T-cell (primary cell): ENCODE data around the gene RFTN2. TPM values are rescaled to one million over a fixed set of nuclear protein-coding genes. Genes with fewer than 3 reads are reported as not detected.

ENCODE experiments used
- ATAC-seq, 4 experiments: fragments of 200-7000 bp in 3 of 4; fragments of 150-1000 bp in 1 of 4; cut with Tn5 transposase; replicated peaks in 1 of 4; 1 replicate in 3 of 4; 2 replicates in 1 of 4; pipeline ENCODE4 v1.10.0; 2021; ENCODE audit warnings: moderate library complexity in 3 of 4, mild to moderate bottlenecking in 2 of 4, moderate number of reproducible peaks in 1 of 4
- CTCF ChIA-PET, 2 donors: fragments of 300-600 bp; sonication (Branson Sonifier 250); formaldehyde crosslinking; loops; one replicate each; lab custom pipeline; 2022; ENCODE audit warnings: antibody characterized with exemption in 2 of 2; lab: Charles Lee
- POLR2A ChIA-PET, 2 donors: fragments of 300-600 bp; sonication (Branson Sonifier 250); formaldehyde crosslinking; loops; one replicate each; lab custom pipeline; 2022; ENCODE audit warnings: antibody characterized with exemption in 2 of 2; lab: Charles Lee
- DNase-seq, 35 experiments: peaks; one replicate each; pipeline versions ENCODE4 v3.0.0 to v3.0.0-alpha.2; 2013 to 2023
- H3K27ac ChIP-seq: one replicate; pipeline ENCODE4 v1.5.1; 2013; ENCODE audit warnings: low read length
- H3K27me3 ChIP-seq, 2 experiments: replicated peaks in 1 of 2; 1 replicate in 1 of 2; 2 replicates in 1 of 2; pipeline versions ENCODE4 v1.6.1 to v1.7.0; 2013; ENCODE audit warnings: low read length in 1 of 2, mixed read lengths in 1 of 2; ENCODE audit not compliant: control insufficient read depth in 2 of 2, insufficient read depth in 2 of 2; ENCODE audit errors: extremely low read depth in 1 of 2
- H3K36me3 ChIP-seq, 2 donors: 1 replicate in 1 of 2; 2 replicates in 1 of 2; pipeline versions ENCODE4 v1.6.1 to v1.7.0; 2013; ENCODE audit warnings: low read length in 1 of 2; ENCODE audit not compliant: control insufficient read depth in 2 of 2, insufficient read depth in 1 of 2; ENCODE audit errors: extremely low read depth in 1 of 2
- H3K4me1 ChIP-seq, 2 experiments: 1 replicate in 1 of 2; 2 replicates in 1 of 2; pipeline versions ENCODE4 v1.6.1 to v1.7.0; 2013; ENCODE audit warnings: low read length in 2 of 2, mixed read lengths in 1 of 2; ENCODE audit not compliant: insufficient read depth in 2 of 2, control insufficient read depth in 1 of 2; ENCODE audit errors: extremely low read depth in 1 of 2
- H3K4me3 ChIP-seq, 2 donors: 1 replicate in 1 of 2; 2 replicates in 1 of 2; pipeline versions ENCODE4 v1.5.1 to v1.7.0; 2013; ENCODE audit warnings: mild to moderate bottlenecking in 2 of 2, low read length in 1 of 2, moderate library complexity in 1 of 2; ENCODE audit not compliant: control insufficient read depth in 1 of 2; ENCODE audit errors: extremely low read depth in 1 of 2
- H3K9me3 ChIP-seq: 2 replicates; pipeline ENCODE4 v1.7.0; 2013
- H3K27ac Mint-ChIP-seq, 2 donors: one replicate each; pipeline ENCODE4 v1.8.0; 2020 to 2021; ENCODE audit warnings: mild to moderate bottlenecking in 2 of 2, mixed read lengths in 2 of 2
- H3K27me3 Mint-ChIP-seq, 2 donors: one replicate each; pipeline ENCODE4 v1.8.0; 2021 to 2022; ENCODE audit warnings: mixed read lengths in 2 of 2
- H3K36me3 Mint-ChIP-seq: one replicate; pipeline ENCODE4 v1.8.0; 2021; ENCODE audit warnings: mixed read lengths
- H3K4me1 Mint-ChIP-seq, 3 donors: one replicate each; pipeline ENCODE4 v1.8.0; 2020 to 2022; ENCODE audit warnings: mixed read lengths in 3 of 3, mild to moderate bottlenecking in 1 of 3
- H3K4me3 Mint-ChIP-seq, 3 donors: one replicate each; pipeline ENCODE4 v1.8.0; 2020 to 2022; ENCODE audit warnings: mild to moderate bottlenecking in 3 of 3, mixed read lengths in 3 of 3, moderate library complexity in 3 of 3
- H3K9me3 Mint-ChIP-seq, 3 donors: one replicate each; pipeline ENCODE4 v1.8.0; 2020 to 2022; ENCODE audit warnings: mixed read lengths in 3 of 3
- WGBS: methylation state at CpG from one replicate; pipeline ENCODE4 v1.1.5; 2013; ENCODE audit warnings: missing lambda C conversion rate; ENCODE audit not compliant: insufficient coverage; 5-methylcytosine and 5-hydroxymethylcytosine counted together
- total RNA-seq, 35 experiments: library from RNA in 6 of 35; stranded (reverse) in 6 of 35; fragments of 120-200 nt in 1 of 35; gene quantifications; one replicate each; pipeline versions ENCODE4 v1.2.1 to v1.2.4 and lab custom pipeline; 2013 to 2026

The RFTN2 gene
- total RNA-seq, 5 donors from 2014 or later (not counting 1 experiment from before 2014, with no cell fraction given): 0.12 to 0.44 TPM; not detected in 3

DNA sequence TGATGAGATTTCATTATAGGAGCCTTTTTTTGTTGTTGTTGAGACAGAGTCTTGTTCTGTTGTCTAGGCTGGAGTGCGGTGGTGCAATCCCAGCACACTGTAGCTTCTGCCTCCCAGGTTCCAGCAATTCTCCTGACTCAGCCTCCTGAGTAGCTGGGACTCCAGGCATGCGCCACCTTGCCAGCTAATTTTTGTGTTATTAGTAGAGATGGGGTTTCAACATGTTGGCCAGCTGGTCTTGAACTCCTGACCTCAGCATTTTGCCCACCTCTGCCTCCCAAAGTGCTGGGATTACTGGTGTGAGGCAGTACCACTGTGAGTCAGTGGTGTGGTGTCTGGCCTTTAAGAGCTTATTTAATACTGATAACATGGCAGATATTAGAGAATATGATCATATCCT, 99.4 kb downstream of the RFTN2 start:
- Mint-ChIP-seq H3K4me1 (no peaks in the 10 kb centered on the region), H3K36me3 (peaks cover 16% of the 10 kb centered on the region), H3K27me3 (no peaks in the 10 kb centered on the region), H3K9me3 (peaks cover 12 to 13% (median 12%) of the 10 kb centered on the region in 3 donors), H3K27ac (no peak overlapping the region), H3K4me3 (no peak overlapping the region)
- DNase-seq: no peak
- H3K4me1 ChIP-seq: no peaks in the 10 kb centered on the region
- 92% methylated on average over 2 of the region's 2 CpGs for WGBS
- ChIA-PET CTCF (no interaction called here), POLR2A (no interaction called here)
- H3K4me3 ChIP-seq: no peak overlapping the region
- no peaks in the 10 kb centered on the region for H3K27me3 ChIP-seq
- no peaks in the 10 kb centered on the region for H3K36me3 ChIP-seq
- no peak overlapping the region for H3K27ac ChIP-seq
- no peaks in the 10 kb centered on the region for H3K9me3 ChIP-seq
- no peak for ATAC-seq

DNA sequence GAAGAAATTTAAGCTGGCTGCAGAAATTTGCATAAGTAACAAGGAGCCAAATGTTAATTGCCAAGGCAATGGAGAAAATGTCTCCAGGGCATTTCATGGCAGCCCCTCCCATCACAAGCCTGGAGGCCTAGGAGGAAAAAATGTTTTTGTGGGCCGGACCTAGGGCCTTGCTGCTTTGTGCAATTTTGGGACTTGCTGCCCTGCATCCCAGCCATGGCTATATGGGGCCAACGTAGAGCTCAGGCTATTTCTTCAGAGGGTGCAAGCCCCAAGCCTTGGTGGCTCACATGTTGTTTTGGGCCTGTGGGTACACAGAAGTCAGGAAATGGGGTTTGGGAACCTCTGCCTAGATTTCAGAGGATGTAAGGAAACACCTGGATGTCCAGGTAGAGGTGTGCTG, 101.8 kb downstream of the RFTN2 start:
- no peaks in the 10 kb centered on the region for H3K27me3 Mint-ChIP-seq
- H3K27me3 ChIP-seq: no peaks in the 10 kb centered on the region
- no peak for DNase-seq
- H3K9me3 ChIP-seq: no peaks in the 10 kb centered on the region
- ATAC-seq: no peak
- 88% methylated on average over 2 of the region's 2 CpGs for WGBS
- H3K4me3 ChIP-seq: no peak overlapping the region
- peaks cover 16% of the 10 kb centered on the region for H3K36me3 Mint-ChIP-seq
- no peaks in the 10 kb centered on the region for H3K4me1 ChIP-seq
- POLR2A ChIA-PET: no interaction called here
- CTCF ChIA-PET: no interaction called here
- no peaks in the 10 kb centered on the region for H3K36me3 ChIP-seq
- H3K27ac Mint-ChIP-seq: no peak overlapping the region
- H3K4me1 Mint-ChIP-seq: no peaks in the 10 kb centered on the region
- H3K9me3 Mint-ChIP-seq: peaks cover 12 to 13% (median 12%) of the 10 kb centered on the region in 3 donors
- H3K4me3 Mint-ChIP-seq: no peak overlapping the region
- H3K27ac ChIP-seq: no peak overlapping the region

DNA sequence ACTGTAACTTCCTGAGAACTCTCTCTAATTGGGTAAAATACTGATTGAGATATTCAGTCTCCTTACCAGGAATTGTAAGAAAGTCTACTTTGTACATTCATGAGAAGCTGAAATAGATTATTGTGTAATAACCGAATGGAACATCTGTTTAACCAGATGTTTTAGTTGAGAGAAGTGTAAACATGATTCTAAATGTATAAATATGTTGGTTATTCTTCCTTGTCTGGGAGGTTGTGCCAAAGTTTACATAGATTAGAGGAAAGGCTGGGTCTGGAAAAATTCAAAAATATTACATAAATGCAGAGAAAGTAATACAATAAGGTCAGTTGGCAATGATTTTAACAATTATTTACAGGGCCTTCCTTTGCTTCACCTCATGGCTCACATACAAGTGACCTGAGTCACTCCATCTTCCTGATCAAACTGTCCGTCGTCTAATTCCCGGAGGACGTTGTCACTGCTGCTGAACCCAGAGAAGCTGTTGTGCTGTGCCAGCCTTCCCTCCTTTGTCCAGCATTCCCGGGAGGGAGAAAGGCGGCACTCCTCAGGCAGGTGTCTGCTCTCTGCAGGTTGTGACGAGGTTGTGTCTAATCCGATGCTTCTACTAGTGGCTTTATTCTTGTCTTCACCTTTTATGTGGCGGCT, 103.6 kb downstream of the RFTN2 start:
- DNase-seq: no peak
- ChIA-PET POLR2A (no interaction called here), CTCF (no interaction called here)
- H3K4me3 ChIP-seq: no peak overlapping the region
- Mint-ChIP-seq H3K4me1 (no peaks in the 10 kb centered on the region), H3K27ac (no peak overlapping the region), H3K9me3 (peaks cover 12 to 13% (median 12%) of the 10 kb centered on the region in 3 donors), H3K4me3 (no peak overlapping the region), H3K27me3 (no peaks in the 10 kb centered on the region), H3K36me3 (peaks cover 22% of the 10 kb centered on the region)
- H3K4me1 ChIP-seq: no peaks in the 10 kb centered on the region
- no peak overlapping the region for H3K27ac ChIP-seq
- H3K36me3 ChIP-seq: no peaks in the 10 kb centered on the region
- 96% methylated on average over 7 of the region's 10 CpGs for whole genome bisulfite sequencing
- H3K9me3 ChIP-seq: no peaks in the 10 kb centered on the region
- no peaks in the 10 kb centered on the region for H3K27me3 ChIP-seq
- no peak for ATAC-seq

DNA sequence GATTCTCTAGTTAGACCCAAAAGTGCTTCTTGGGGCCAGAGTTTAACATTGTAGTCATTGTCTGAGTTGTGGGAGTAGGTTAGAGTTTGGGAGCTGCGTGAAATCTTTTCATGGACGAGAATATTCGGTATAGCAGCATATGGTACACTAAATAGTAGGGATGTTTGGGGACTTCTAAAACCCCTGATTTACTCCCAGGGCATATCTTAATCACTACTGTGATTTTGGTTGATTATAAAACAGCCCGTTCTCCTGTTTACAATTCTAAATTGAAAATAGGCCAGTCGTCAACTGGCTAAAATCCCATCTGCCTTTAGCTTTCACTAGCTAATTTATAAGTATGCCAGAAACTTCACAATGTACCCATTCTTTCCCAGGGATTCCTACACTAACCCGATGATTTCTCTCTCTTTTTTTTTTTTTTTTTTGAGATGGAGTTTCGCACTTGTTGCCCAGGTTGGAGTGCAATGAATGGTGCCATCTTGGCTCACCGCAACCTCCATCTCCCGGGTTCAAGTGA, 115.2 kb downstream of the RFTN2 start:
- no peak overlapping the region for H3K27ac Mint-ChIP-seq
- H3K36me3 ChIP-seq: peaks cover 3 to 9% of the 10 kb centered on the region in 2 donors

DNA sequence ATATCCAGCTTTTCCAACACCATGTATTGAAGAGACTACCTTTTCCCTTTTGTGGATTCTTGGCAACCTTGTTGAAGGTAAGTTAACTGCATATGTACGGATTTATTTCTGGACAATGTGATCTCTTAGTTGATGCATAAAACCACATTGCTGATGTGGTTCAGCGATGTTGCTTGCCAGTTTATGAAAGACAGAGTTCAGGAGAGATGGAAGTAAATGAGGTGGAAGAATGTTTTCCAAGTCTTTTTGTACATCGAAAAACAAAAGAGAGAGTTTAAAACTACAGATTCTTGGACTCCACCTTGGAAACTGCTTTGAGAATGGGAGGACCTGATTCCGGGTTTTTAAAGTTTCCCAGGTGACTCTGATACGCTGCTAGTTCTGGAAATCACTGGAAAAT, 115.7 kb downstream of the RFTN2 start:
- no peaks in the 10 kb centered on the region for H3K9me3 ChIP-seq
- no peaks in the 10 kb centered on the region for H3K4me1 ChIP-seq
- Mint-ChIP-seq H3K9me3 (no peaks in the 10 kb centered on the region), H3K4me3 (no peak overlapping the region), H3K27ac (no peak overlapping the region), H3K36me3 (peaks cover 29% of the 10 kb centered on the region), H3K4me1 (peaks cover 0 to 14% (median 8%) of the 10 kb centered on the region in 3 donors), H3K27me3 (no peaks in the 10 kb centered on the region)
- H3K4me3 ChIP-seq: no peak overlapping the region
- WGBS: 94% methylated on average over 2 of the region's 5 CpGs
- CTCF ChIA-PET: no interaction called here
- ATAC-seq: no peak
- H3K27me3 ChIP-seq: no peaks in the 10 kb centered on the region
- H3K27ac ChIP-seq: no peak overlapping the region
- POLR2A ChIA-PET: no interaction called here
- DNase-seq: no peak
- H3K36me3 ChIP-seq: peaks cover 3 to 9% of the 10 kb centered on the region in 2 donors

More for the DNA sequence above, 115.2 kb downstream of the RFTN2 start:
- ChIA-PET CTCF (no interaction called here), POLR2A (no interaction called here)
- ATAC-seq: no peak
- 100% methylated on average over 2 of the region's 9 CpGs for WGBS
- Mint-ChIP-seq H3K27me3 (no peaks in the 10 kb centered on the region), H3K36me3 (peaks cover 34% of the 10 kb centered on the region), H3K4me3 (no peak overlapping the region), H3K9me3 (no peaks in the 10 kb centered on the region), H3K4me1 (peaks cover 3 to 14% (median 8%) of the 10 kb centered on the region in 3 donors)
- Histone ChIP-seq H3K4me3 (no peak overlapping the region), H3K27ac (no peak overlapping the region), H3K27me3 (no peaks in the 10 kb centered on the region), H3K9me3 (no peaks in the 10 kb centered on the region), H3K4me1 (no peaks in the 10 kb centered on the region)
- no peak for DNase-seq

DNA sequence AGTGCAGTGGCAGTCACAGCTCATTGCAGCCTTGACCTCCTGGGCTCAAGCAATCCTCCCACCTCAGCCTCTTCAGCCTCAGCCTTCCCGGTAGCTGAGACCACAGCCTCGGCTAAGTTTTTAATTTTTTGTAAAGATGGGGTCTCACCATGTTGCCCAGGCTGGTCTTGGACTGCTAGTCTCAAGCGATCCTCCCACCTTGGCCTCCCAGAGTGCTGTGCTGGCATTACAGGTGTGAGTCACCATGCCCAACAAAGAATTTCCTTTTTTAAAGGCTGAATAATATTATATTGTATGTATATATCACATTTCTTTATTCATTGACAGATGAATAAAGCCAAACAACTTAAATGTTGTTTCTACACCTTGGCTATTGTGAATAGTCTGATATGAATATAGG, 117.0 kb downstream of the RFTN2 start:
- Histone ChIP-seq H3K27me3 (no peaks in the 10 kb centered on the region), H3K9me3 (no peaks in the 10 kb centered on the region), H3K4me1 (no peaks in the 10 kb centered on the region), H3K4me3 (no peak overlapping the region), H3K36me3 (peaks cover 3 to 17% of the 10 kb centered on the region in 2 donors), H3K27ac (no peak overlapping the region)
- H3K9me3 Mint-ChIP-seq: no peaks in the 10 kb centered on the region
- H3K4me1 Mint-ChIP-seq: peaks cover 0 to 11% (median 3%) of the 10 kb centered on the region in 3 donors
- no peak for ATAC-seq
- ChIA-PET CTCF (no interaction called here), POLR2A (no interaction called here)
- no CpG with 5 or more reads among the region's 3 CpGs for WGBS
- peaks cover 21% of the 10 kb centered on the region for H3K36me3 Mint-ChIP-seq
- no peak for DNase-seq
- H3K27ac Mint-ChIP-seq: no peak overlapping the region
- no peak overlapping the region for H3K4me3 Mint-ChIP-seq
- no peaks in the 10 kb centered on the region for H3K27me3 Mint-ChIP-seq
